ENCODE results near the gene TMEM184B.

TMEM184B gene

DNA sequence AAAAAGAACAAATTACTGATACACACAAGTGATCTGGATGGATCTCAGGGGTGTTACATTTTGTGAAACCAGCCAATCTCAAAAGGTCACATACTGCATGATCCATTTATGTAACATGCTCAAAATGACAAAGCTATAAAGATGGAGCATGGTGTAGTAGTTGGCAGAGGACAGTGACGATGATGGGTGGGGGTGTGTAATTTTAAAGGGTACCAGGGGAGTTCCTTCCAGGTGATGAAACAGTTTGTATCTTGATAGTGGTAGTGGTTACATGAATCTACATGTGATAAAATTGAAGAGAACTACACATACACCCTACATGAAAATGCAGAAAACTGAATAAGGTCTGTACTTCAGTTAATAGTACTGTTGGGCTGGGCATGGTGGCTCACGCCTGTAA is 17.1 kb downstream of the TMEM184B start:
- Histone ChIP-seq H3K36me3 (peaks cover 4% of the 10 kb centered on the region), H3K27me3 (ENCODE audit: insufficient read depth, low read depth, severe bottlenecking) (no peaks in the 10 kb centered on the region), H3K27ac (no peak overlapping the region), H3K9me3 (ENCODE audit: severe bottlenecking) (no peaks in the 10 kb centered on the region), H3K4me3 (ENCODE audit: low read depth, low read length) (no peak overlapping the region)
- no peak for DNase-seq
- TF ChIP-seq, protein P1, sequence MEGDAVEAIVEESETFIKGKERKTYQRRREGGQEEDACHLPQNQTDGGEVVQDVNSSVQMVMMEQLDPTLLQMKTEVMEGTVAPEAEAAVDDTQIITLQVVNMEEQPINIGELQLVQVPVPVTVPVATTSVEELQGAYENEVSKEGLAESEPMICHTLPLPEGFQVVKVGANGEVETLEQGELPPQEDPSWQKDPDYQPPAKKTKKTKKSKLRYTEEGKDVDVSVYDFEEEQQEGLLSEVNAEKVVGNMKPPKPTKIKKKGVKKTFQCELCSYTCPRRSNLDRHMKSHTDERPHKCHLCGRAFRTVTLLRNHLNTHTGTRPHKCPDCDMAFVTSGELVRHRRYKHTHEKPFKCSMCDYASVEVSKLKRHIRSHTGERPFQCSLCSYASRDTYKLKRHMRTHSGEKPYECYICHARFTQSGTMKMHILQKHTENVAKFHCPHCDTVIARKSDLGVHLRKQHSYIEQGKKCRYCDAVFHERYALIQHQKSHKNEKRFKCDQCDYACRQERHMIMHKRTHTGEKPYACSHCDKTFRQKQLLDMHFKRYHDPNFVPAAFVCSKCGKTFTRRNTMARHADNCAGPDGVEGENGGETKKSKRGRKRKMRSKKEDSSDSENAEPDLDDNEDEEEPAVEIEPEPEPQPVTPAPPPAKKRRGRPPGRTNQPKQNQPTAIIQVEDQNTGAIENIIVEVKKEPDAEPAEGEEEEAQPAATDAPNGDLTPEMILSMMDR (IDR thresholded peaks at IDR 0.05; ENCODE audit: low read depth, low read length), result no peak

DNA sequence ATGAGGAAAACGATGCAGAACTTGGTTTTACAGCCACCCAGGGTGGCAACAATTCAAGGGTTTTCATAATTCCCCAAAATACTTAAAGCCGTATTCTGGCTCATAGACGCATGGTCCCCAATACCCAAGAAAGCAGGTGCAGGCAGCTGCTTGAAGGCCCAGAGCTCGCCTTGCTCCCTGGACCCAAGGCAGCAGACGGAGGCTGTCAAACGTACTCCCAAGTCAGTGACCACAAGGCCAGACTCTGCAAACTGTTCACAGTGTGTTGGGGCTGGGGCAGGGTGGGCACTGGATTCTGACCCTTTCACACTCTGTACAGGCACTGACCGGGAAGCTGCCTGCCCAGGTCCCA is 21.5 kb downstream of the TMEM184B start:
- TF ChIP-seq, protein P1 (IDR thresholded peaks at IDR 0.05; ENCODE audit: low read depth, low read length), result no peak
- H3K4me3 ChIP-seq (ENCODE audit: low read depth, low read length), result no peak overlapping the region
- no peak for DNase-seq
- H3K27me3 ChIP-seq (ENCODE audit: insufficient read depth, low read depth, severe bottlenecking), result no peaks in the 10 kb centered on the region
- no peak overlapping the region for H3K27ac ChIP-seq
- peaks cover 11% of the 10 kb centered on the region; the same call in 1 of the 2 replicates for H3K36me3 ChIP-seq
- peaks cover 4% of the 10 kb centered on the region for H3K9me3 ChIP-seq (ENCODE audit: severe bottlenecking)

DNA sequence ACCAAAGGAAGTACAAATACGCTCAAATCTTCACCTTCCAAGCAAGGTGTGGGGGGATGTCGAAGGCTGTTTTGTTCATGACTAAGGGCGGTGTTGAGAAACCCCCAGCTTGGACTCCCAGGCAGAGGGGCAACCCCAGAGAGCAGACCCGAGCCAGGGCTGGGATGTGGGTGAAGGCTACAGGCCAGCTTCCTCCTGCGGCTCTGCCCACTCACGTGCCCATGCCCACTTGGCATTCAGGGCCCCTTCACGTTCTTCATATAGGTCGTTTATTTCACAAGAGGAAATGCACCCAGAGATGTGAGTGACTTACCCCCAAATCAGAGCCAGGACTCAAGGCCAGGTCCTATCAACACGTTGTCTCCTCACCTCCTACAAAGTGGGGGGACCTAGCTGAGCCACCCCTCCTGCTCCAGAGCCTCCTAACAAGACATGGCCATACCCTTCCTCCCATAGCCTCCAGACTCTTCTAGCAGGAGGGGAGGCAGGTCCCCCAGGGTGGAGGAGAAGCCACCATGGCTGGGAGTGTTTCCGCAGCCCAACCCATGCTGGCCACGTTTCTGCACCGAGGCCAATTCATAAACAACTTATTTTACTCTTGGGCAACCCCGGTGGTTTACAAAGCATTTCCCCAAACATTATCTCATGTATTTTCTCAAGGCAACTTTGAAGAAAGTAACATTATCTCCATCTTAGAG is 22.0 kb downstream of the TMEM184B start:
- no peaks in the 10 kb centered on the region for H3K27me3 ChIP-seq (ENCODE audit: insufficient read depth, low read depth, severe bottlenecking)
- H3K4me3 ChIP-seq (ENCODE audit: low read depth, low read length), result no peak overlapping the region
- TF ChIP-seq, protein P1 (IDR thresholded peaks at IDR 0.05; ENCODE audit: low read depth, low read length), result no peak
- H3K27ac ChIP-seq, result no peak overlapping the region
- peaks cover 14% of the 10 kb centered on the region; the same call in 1 of the 2 replicates for H3K36me3 ChIP-seq
- DNase-seq, result no peak
- peaks cover 4% of the 10 kb centered on the region for H3K9me3 ChIP-seq (ENCODE audit: severe bottlenecking)

DNA sequence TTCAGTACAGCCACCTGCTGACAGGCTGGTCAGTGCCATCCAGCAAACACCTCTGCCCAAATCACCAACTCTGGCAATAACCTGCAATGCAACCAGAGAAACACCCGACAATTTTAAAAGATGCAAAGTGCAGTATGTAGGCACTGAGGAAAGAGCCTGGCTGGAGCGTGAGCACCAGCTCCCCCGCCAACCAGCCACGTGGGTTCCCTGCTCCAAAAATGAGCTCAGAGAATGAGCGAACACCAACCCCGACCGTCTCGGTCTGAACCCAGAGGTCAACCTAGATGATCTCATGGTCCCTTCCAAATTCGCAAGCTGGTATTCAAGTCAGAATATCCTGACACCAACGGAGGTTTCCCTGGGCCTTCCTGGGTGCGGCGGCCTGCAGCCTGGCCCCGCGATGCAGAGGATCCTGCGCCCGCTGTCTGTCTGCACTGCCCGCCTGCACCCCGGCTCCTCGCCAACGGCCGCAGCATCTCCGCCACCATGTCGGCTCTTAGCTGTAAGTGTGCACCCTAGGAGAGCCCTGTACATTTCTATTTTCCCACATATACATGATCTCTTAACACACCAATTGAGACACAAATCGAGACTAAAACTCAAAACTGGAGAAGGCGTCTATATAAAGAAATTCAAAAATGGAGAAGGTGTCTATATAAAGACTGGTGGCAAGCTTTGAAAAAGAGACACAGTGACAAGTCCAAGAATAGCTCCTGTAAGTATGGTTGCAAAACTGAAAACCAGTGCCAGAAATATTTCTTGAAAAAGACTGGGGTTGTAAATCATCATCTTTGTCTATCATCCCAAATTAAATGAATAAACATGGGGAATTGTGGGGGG is 22.8 kb downstream of the TMEM184B start:
- no peak for DNase-seq
- no peak overlapping the region for H3K27ac ChIP-seq
- H3K9me3 ChIP-seq (ENCODE audit: severe bottlenecking), result peaks cover 4% of the 10 kb centered on the region
- TF ChIP-seq, protein P1 (IDR thresholded peaks at IDR 0.05; ENCODE audit: low read depth, low read length), result no peak
- H3K4me3 ChIP-seq (ENCODE audit: low read depth, low read length), result no peak overlapping the region
- peaks cover 14% of the 10 kb centered on the region; the same call in 1 of the 2 replicates for H3K36me3 ChIP-seq
- H3K27me3 ChIP-seq (ENCODE audit: insufficient read depth, low read depth, severe bottlenecking), result no peaks in the 10 kb centered on the region

DNA sequence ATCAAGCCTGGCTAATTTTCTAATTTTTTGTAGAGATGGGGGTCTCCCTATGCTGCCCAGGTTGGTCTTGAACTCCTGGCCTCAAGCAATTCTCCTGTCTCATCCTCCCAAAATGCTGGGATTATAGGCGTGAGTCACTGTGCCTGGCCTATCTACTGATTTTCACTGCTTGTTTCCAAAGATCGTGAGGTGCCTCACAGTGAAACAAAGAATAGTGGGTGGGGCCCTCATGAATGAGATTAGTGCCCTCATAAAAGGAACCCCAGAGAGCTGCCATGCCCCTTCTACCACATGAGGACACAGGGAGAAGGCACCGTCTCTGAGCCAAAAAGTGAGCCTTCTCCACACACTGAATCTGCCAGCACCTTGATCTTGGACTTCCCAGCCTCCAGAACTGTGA is 23.5 kb downstream of the TMEM184B start:
- TF ChIP-seq, protein P1 (IDR thresholded peaks at IDR 0.05; ENCODE audit: low read depth, low read length), result no peak

More for the DNA sequence above, 23.5 kb downstream of the TMEM184B start:
- Histone ChIP-seq H3K4me3 (ENCODE audit: low read depth, low read length) (no peak overlapping the region), H3K27me3 (ENCODE audit: insufficient read depth, low read depth, severe bottlenecking) (no peaks in the 10 kb centered on the region), H3K9me3 (ENCODE audit: severe bottlenecking) (peaks cover 4% of the 10 kb centered on the region), H3K36me3 (peaks cover 19% of the 10 kb centered on the region; the same call in 1 of the 2 replicates), H3K27ac (no peak overlapping the region)
- DNase-seq, result no peak

Measured in WERI-Rb-1 (cell line).